Measurements from ENCODE around the gene MDFIC. TPM values are rescaled to one million over a fixed set of nuclear protein-coding genes. Genes with fewer than 3 reads are reported as not detected.
"Not testable (repeated sequence)": the region's sequence is repeated elsewhere in the genome, so short reads cannot be mapped to it uniquely, and the experiment has no call there.

The MDFIC gene
- total RNA-seq, 1 donor from 2014 or later: 13.3 TPM

GRCh38 chr7:114886241-114886640 is 35.7 kb upstream of the MDFIC start:
- Histone ChIP-seq H3K9me3 (no peaks in the 10 kb centered on the region), H3K4me1 (no peaks in the 10 kb centered on the region), H3K27me3 (no peaks in the 10 kb centered on the region), H3K27ac (no peak overlapping the region), H3K4me3 (no peak overlapping the region), H3K36me3 (no peaks in the 10 kb centered on the region)
- intact Hi-C loops (cut with DNase I): no loop called here
- no peak for TF ChIP-seq CTCF (IDR thresholded peaks at IDR 0.05)
- no peak for DNase-seq (ENCODE audit: low spot score in 2 of 2)

GRCh38 chr7:114889116-114889515 is 32.8 kb upstream of the MDFIC start:
- intact Hi-C loops (cut with DNase I); H3K9me3 ChIP-seq; H3K4me3 ChIP-seq; DNase-seq (ENCODE audit: low spot score in 2 of 2); H3K4me1 ChIP-seq; H3K27me3 ChIP-seq; H3K27ac ChIP-seq; H3K36me3 ChIP-seq: not testable (repeated sequence)

GRCh38 chr7:114889646-114890285 is 32.1 kb upstream of the MDFIC start:
- Histone ChIP-seq H3K9me3 (no peaks in the 10 kb centered on the region), H3K36me3 (no peaks in the 10 kb centered on the region), H3K27ac (no peak overlapping the region), H3K27me3 (no peaks in the 10 kb centered on the region), H3K4me1 (no peaks in the 10 kb centered on the region), H3K4me3 (no peak overlapping the region)
- intact Hi-C loops (cut with DNase I): no loop called here
- TF ChIP-seq CTCF (IDR thresholded peaks at IDR 0.05): no peak
- no peak for DNase-seq (ENCODE audit: low spot score in 2 of 2)

GRCh38 chr7:114890561-114890960 is 31.3 kb upstream of the MDFIC start:
- Histone ChIP-seq H3K9me3 (no peaks in the 10 kb centered on the region), H3K27me3 (no peaks in the 10 kb centered on the region), H3K4me3 (no peak overlapping the region), H3K4me1 (no peaks in the 10 kb centered on the region), H3K27ac (no peak overlapping the region), H3K36me3 (no peaks in the 10 kb centered on the region)
- DNase-seq (ENCODE audit: low spot score in 2 of 2): no peak
- intact Hi-C loops (cut with DNase I): no loop called here
- TF ChIP-seq CTCF (IDR thresholded peaks at IDR 0.05): no peak

GRCh38 chr7:114900127-114900526 is 21.8 kb upstream of the MDFIC start:
- H3K27me3 ChIP-seq: no peaks in the 10 kb centered on the region
- no peak overlapping the region for H3K27ac ChIP-seq
- TF ChIP-seq CTCF (IDR thresholded peaks at IDR 0.05): no peak
- no peaks in the 10 kb centered on the region for H3K9me3 ChIP-seq
- intact Hi-C loops (cut with DNase I): no loop called here
- H3K4me3 ChIP-seq: no peak overlapping the region
- H3K36me3 ChIP-seq: no peaks in the 10 kb centered on the region
- no peaks in the 10 kb centered on the region for H3K4me1 ChIP-seq
- no peak for DNase-seq (ENCODE audit: low spot score in 2 of 2)

- no peaks in the 10 kb centered on the region for H3K36me3 ChIP-seq
- H3K4me3 ChIP-seq: no peak overlapping the region
- H3K27ac ChIP-seq: no peak overlapping the region
- no peaks in the 10 kb centered on the region for H3K4me1 ChIP-seq
- DNase-seq (ENCODE audit: low spot score in 2 of 2): no peak
- no peak for TF ChIP-seq CTCF (IDR thresholded peaks at IDR 0.05)
- intact Hi-C loops (cut with DNase I): no loop called here
- H3K27me3 ChIP-seq: no peaks in the 10 kb centered on the region
- H3K9me3 ChIP-seq: no peaks in the 10 kb centered on the region
Measured at GRCh38 chr7:114901771-114902170, 20.1 kb upstream of the MDFIC start.
